IPS-20b (cell line): ENCODE results near the gene CXorf65.
A peak's percentile ranks its signal among the peaks of the same experiment; 100 is the strongest.

ENCODE experiments used
- H3K27ac ChIP-seq: one replicate; pipeline ENCODE4 v1.5.1; 2013; ENCODE audit warnings: low read length
- H3K27me3 ChIP-seq: 2 replicates; pipeline ENCODE4 v1.6.1; 2013; ENCODE audit warnings: mild to moderate bottlenecking, low read length, inconsistent platforms; ENCODE audit not compliant: insufficient read depth
- H3K36me3 ChIP-seq: 2 replicates; pipeline ENCODE4 v1.6.1; 2013; ENCODE audit warnings: low read depth, mild to moderate bottlenecking, inconsistent platforms, low read length, moderate library complexity; ENCODE audit not compliant: insufficient read depth
- H3K4me1 ChIP-seq: 2 replicates; pipeline ENCODE4 v1.6.1; 2013; ENCODE audit warnings: mild to moderate bottlenecking, control low read depth, inconsistent platforms, low read length, moderate library complexity; ENCODE audit not compliant: insufficient read depth
- H3K4me3 ChIP-seq: 2 replicates; pipeline ENCODE4 v1.5.1; 2013; ENCODE audit warnings: mild to moderate bottlenecking, low read length, inconsistent platforms
- H3K9ac ChIP-seq: 2 replicates; pipeline ENCODE4 v1.6.1; 2013; ENCODE audit warnings: low read depth, mild to moderate bottlenecking, inconsistent platforms, low read length, moderate library complexity
- H3K9me3 ChIP-seq: 2 replicates; pipeline ENCODE4 v1.6.1; 2013; ENCODE audit warnings: mild to moderate bottlenecking, low read depth, low read length, inconsistent platforms; ENCODE audit not compliant: insufficient read depth

The CXorf65 gene

DNA sequence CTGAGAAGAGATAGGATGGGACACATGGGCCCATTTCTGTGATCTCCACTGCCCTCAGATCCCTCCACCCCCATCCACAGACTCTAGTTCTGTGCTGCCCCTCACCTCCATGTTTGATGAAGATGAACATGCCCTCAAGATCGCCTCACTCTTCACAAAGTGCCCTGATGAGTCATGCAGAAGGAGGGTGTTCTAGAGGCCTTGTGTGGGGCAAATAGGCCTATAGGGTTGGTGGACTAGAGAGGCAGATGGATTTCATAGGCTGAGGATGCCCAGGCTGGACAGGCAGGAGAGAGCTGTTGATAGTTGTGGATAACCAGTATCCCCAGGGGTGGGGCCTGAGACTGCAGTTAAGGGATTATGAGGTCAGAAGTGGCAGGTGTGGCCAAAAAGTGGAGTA is at the start of gene CXorf65:
CXorf65 (minus strand) TSS at position 314 of the 400 bp plus-strand sequence; CDS start at position 130, 184 bp downstream.
- H3K9me3 ChIP-seq, result no peaks in the 10 kb centered on the region
- no peak within 1 kb of the TSS for H3K27ac ChIP-seq
- peaks cover 40% of the 10 kb centered on the region; the same call in 1 of the 2 replicates for H3K27me3 ChIP-seq

GRCh38 chrX:71154641-71155040 is 48.1 kb upstream of the CXorf65 start:
- Histone ChIP-seq H3K27ac (no peak overlapping the region), H3K4me1 (no peaks in the 10 kb centered on the region), H3K36me3 (peaks cover 11% of the 10 kb centered on the region; the same call in 1 of the 2 replicates), H3K27me3 (no peaks in the 10 kb centered on the region), H3K4me3 (no peak overlapping the region), H3K9me3 (no peaks in the 10 kb centered on the region), H3K9ac (no peak overlapping the region)

More for the DNA sequence above, at the start of gene CXorf65:
- Histone ChIP-seq H3K4me3 (no peak within 1 kb of the TSS), H3K9ac (no peak within 1 kb of the TSS), H3K4me1 (peaks cover 22% of the 10 kb centered on the region), H3K36me3 (peaks cover 3% of the 10 kb centered on the region; the same call in 1 of the 2 replicates)

GRCh38 chrX:71154196-71154595 is 47.7 kb upstream of the CXorf65 start:
- H3K27ac ChIP-seq, result no peak overlapping the region
- no peak overlapping the region for H3K9ac ChIP-seq
- H3K4me1 ChIP-seq, result no peaks in the 10 kb centered on the region
- no peaks in the 10 kb centered on the region for H3K9me3 ChIP-seq
- H3K36me3 ChIP-seq, result peaks cover 11% of the 10 kb centered on the region; the same call in 1 of the 2 replicates
- H3K4me3 ChIP-seq, result no peak overlapping the region
- H3K27me3 ChIP-seq, result no peaks in the 10 kb centered on the region

GRCh38 chrX:71151366-71151765 is 44.8 kb upstream of the CXorf65 start:
- H3K4me1 ChIP-seq, result peaks cover 3% of the 10 kb centered on the region
- no peak overlapping the region for H3K27ac ChIP-seq
- H3K9ac ChIP-seq, result no peak overlapping the region
- no peak overlapping the region for H3K4me3 ChIP-seq
- H3K27me3 ChIP-seq, result no peaks in the 10 kb centered on the region
- H3K9me3 ChIP-seq, result no peaks in the 10 kb centered on the region
- peaks cover 5% of the 10 kb centered on the region; the same call in 1 of the 2 replicates for H3K36me3 ChIP-seq

GRCh38 chrX:71148278-71148663 is 41.7 kb upstream of the CXorf65 start:
- H3K9me3 ChIP-seq, result no peaks in the 10 kb centered on the region
- no peak overlapping the region for H3K27ac ChIP-seq
- no peaks in the 10 kb centered on the region for H3K36me3 ChIP-seq
- H3K4me3 ChIP-seq, result no peak overlapping the region
- no peaks in the 10 kb centered on the region for H3K27me3 ChIP-seq
- H3K9ac ChIP-seq, result no peak overlapping the region
- peaks cover 6% of the 10 kb centered on the region for H3K4me1 ChIP-seq

DNA sequence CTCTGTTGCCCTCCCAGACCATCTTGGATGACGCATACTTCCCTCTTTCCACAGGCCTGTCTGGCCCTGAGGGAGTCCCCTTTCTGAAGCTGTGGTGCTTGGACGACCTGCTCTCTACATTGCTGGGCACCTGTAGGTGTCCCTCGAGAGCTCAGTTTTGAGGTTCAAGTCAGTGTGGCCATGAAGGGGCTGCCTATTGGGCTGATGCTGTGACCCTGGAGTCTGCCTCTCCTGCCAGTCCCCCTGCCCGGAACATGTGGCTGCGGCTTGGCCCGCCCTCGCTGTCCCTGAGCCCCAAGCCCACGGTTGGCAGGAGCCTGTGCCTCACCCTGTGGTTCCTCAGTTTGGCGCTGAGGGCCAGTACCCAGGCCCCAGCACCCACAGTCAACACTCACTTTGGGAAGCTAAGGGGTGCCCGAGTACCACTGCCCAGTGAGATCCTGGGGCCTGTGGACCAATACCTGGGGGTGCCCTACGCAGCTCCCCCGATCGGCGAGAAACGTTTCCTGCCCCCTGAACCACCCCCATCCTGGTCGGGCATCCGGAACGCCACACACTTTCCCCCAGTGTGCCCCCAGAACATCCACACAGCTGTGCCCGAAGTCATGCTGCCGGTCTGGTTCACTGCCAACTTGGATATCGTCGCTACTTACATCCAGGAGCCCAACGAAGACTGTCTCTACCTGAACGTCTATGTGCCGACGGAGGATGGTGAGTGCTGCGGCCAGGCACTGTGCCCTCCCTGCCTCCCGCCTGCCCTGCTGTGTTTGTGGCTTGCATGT is 41.1 kb upstream of the CXorf65 start:
- Histone ChIP-seq H3K27me3 (no peaks in the 10 kb centered on the region), H3K36me3 (no peaks in the 10 kb centered on the region), H3K27ac (no peak overlapping the region), H3K9ac (no peak overlapping the region), H3K9me3 (no peaks in the 10 kb centered on the region), H3K4me3 (no peak overlapping the region), H3K4me1 (peaks cover 6% of the 10 kb centered on the region)

DNA sequence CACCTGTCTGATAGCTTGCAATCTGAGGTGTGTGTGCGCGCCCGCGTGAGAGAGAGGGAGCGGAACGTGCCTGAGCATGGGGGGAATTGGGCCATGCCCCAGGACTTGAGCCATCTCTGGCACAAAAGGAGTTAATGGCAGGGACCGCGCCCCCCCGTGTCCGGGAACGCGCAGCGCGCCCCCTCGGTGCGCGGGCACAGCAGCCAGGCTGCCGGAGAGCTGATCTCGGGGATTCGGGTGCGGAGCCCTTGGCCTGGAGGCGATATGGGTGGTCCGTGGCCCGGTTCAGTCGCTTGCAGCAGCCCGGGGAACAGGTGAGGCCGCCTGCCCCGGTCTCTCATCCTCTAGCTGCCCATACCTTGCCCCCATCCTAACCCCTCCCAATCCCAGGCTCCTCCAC is 38.1 kb upstream of the CXorf65 start, which contains the start of gene NLGN3:
NLGN3 (plus strand) TSS at position 191 of the 400 bp plus-strand sequence. CDS start 2,909 bp downstream, outside the sequence.
- H3K4me3 ChIP-seq, result peak within 1 kb of the TSS; percentile 77
- no peak within 1 kb of the TSS for H3K27ac ChIP-seq
- H3K27me3 ChIP-seq, result no peaks in the 10 kb centered on the region
- H3K9me3 ChIP-seq, result no peaks in the 10 kb centered on the region
- peak within 1 kb of the TSS; percentile 65; the same call in 1 of the 2 replicates for H3K9ac ChIP-seq
- peaks cover 6% of the 10 kb centered on the region for H3K4me1 ChIP-seq
- no peaks in the 10 kb centered on the region for H3K36me3 ChIP-seq

- Histone ChIP-seq H3K4me1 (peaks cover 6% of the 10 kb centered on the region), H3K4me3 (no peak overlapping the region), H3K9ac (no peak overlapping the region), H3K27me3 (no peaks in the 10 kb centered on the region), H3K9me3 (no peaks in the 10 kb centered on the region), H3K36me3 (peaks cover 9% of the 10 kb centered on the region; the same call in 1 of the 2 replicates), H3K27ac (no peak overlapping the region)
These were observed 37.0 kb upstream of the CXorf65 start for GRCh38 chrX:71143508-71143907.

GRCh38 chrX:71140440-71140839 is 33.9 kb upstream of the CXorf65 start:
- Histone ChIP-seq H3K27me3 (no peaks in the 10 kb centered on the region), H3K9ac (no peak overlapping the region), H3K4me1 (no peaks in the 10 kb centered on the region; the same call in 1 of the 2 replicates), H3K4me3 (no peak overlapping the region), H3K36me3 (peaks cover 31% of the 10 kb centered on the region; the same call in 1 of the 2 replicates), H3K27ac (no peak overlapping the region), H3K9me3 (no peaks in the 10 kb centered on the region)

DNA sequence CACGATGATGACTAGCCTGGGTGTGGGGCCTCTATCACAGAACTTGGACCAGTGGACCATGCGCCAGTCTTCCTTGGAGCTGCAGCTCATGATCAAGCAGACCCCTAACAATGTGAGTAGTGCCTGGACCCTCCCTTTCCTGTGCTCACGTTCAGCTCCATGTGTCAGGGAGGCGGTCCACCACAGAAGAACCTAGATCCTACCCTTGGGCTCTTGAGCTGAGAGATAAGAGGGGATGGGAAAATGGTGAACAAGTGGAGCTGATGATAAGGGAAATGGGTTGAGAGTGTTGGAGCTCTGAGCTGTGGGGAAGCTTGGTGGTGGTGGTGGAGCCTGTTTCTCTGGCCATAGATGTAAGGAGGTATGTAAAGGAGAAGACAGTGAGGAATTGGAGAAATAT is 25.0 kb upstream of the CXorf65 start:
- H3K9me3 ChIP-seq, result no peaks in the 10 kb centered on the region
- H3K27ac ChIP-seq, result no peak overlapping the region
- no peaks in the 10 kb centered on the region for H3K27me3 ChIP-seq
- no peak overlapping the region for H3K9ac ChIP-seq
- peaks cover 86% of the 10 kb centered on the region for H3K36me3 ChIP-seq
- no peak overlapping the region for H3K4me3 ChIP-seq
- no peaks in the 10 kb centered on the region for H3K4me1 ChIP-seq

DNA sequence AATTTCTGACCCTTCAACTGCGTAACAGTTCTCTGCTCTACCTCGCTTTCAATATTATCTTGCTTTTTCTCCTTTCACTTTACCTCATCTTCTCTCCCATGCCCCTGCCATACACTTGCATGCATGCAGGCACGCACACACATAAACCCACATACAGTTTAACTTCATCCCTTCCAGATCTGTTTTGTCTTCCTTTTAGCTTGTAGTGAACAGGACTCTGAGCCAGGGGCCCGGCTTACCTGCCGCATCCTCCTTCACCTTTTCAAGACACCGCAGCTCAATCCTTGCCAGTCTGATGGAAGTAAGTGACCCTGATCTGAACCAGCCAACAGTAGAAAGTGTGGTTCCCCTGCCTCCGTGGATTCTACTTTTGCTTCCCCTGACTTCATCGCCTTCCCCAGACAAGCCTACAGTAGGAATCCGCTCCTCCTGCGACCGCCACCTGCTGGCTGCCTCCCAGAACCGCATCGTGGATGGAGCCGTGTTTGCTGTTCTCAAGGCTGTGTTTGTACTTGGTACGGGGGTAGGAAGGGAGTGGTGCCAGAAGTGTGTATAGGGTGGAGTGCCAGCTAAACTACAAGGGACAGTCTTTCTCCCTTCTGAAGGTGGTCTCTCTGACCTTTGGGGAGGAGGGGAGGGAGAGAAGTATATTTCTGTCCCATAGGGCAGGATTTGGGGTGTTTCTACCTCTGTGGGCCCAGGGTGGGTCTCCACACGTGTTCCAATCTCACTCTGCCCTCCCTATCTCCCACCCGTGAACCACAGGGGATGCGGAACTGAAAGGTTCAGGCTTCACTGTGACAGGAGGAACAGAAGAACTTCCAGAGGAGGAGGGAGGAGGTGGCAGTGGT is 22.6 kb upstream of the CXorf65 start:
- H3K36me3 ChIP-seq, result peaks cover 86% of the 10 kb centered on the region
- H3K27ac ChIP-seq, result no peak overlapping the region
- no peaks in the 10 kb centered on the region for H3K4me1 ChIP-seq
- no peak overlapping the region for H3K9ac ChIP-seq
- H3K4me3 ChIP-seq, result no peak overlapping the region
- no peaks in the 10 kb centered on the region for H3K9me3 ChIP-seq
- no peaks in the 10 kb centered on the region for H3K27me3 ChIP-seq
